ENCODE results near the gene DNAJB4. TPM values are rescaled to one million over a fixed set of nuclear protein-coding genes. Genes with fewer than 3 reads are reported as not detected.

The DNAJB4 gene
- total and polyA plus RNA-seq, 2 donors (not counting 1 experiment from before 2014, with no cell fraction given), result 3.6 to 17.0 TPM

DNA sequence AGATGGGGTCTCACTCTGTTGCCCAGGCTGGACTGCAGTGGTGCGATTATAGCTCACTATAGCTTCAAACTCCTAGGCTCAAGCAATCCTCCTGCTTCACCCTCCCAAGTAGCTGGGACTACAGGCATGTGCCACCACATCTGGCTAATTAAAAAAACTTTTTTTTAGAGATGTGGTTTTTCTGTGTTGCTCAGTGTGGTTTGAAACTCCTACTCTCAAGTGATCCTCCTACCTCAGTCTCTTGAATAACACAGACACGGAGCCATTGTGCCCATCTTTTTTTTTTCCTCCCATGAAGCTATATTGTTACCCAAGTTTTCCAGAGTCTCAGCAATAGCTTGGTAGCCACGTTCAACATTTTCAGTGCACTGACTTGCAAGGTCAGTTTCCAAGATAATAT lies 43.7 kb downstream of the DNAJB4 start:
- Histone ChIP-seq H3K27me3 (replicated peaks in 1 of 4; ENCODE audit: control extremely low read depth in 1 of 4, control insufficient read depth in 3 of 4, insufficient read depth in 4 of 4, low read length in 3 of 4) (peaks cover 0 to 38% (median 35%) of the 10 kb centered on the region in 4 experiments), H3K4me2 (replicated peaks; ENCODE audit: low read depth, low read length, poor library complexity, severe bottlenecking) (no peak overlapping the region), H3K4me3 (ENCODE audit: control extremely low read depth in 1 of 5, extremely low read depth in 1 of 5, insufficient read depth in 1 of 5, low read depth in 2 of 5, low read length in 4 of 5) (no peak overlapping the region), H4K20me1 (ENCODE audit: control insufficient read depth, insufficient read depth, low read length, poor library complexity, severe bottlenecking) (no peaks in the 10 kb centered on the region), H3K4me1 (ENCODE audit: control insufficient read depth in 2 of 2, insufficient read depth in 2 of 2, low read length in 2 of 2) (peaks cover 19 to 24% of the 10 kb centered on the region in 2 donors), H2AFZ (ENCODE audit: insufficient read depth, low read depth, low read length, poor library complexity, severe bottlenecking) (no peak overlapping the region), H3K79me2 (ENCODE audit: control insufficient read depth, insufficient read depth, low read length) (no peaks in the 10 kb centered on the region), H3K9me3 (ENCODE audit: control extremely low read depth in 1 of 3, control insufficient read depth in 2 of 3, insufficient read depth in 1 of 3, low read length in 2 of 3) (peaks cover 0 to 4% (median 0%) of the 10 kb centered on the region in 3 donors), H3K27ac (ENCODE audit: low read length in 2 of 2) (no peak overlapping the region), H3K9ac (ENCODE audit: low read length) (no peak overlapping the region), H3K36me3 (replicated peaks in 1 of 2; ENCODE audit: control extremely low read depth in 1 of 2, control insufficient read depth in 1 of 2, extremely low read depth in 1 of 2, insufficient read depth in 2 of 2, low read length in 1 of 2) (no peaks in the 10 kb centered on the region)
- Mint-ChIP-seq H3K9me3 (ENCODE audit: insufficient read depth) (no peaks in the 10 kb centered on the region), H3K4me1 (peaks cover 20% of the 10 kb centered on the region), H3K27me3 (peaks cover 46% of the 10 kb centered on the region), H3K4me3 (no peak overlapping the region), H3K27ac (no peak overlapping the region)
- ChIA-PET CTCF (no interaction called here), POLR2A (no interaction called here)
- intact Hi-C loops (cut with micrococcal nuclease), result no loop called here
- ATAC-seq (ENCODE audit: low read depth) (no peak), DNase-seq (no peak)
- TF ChIP-seq, protein P1, sequence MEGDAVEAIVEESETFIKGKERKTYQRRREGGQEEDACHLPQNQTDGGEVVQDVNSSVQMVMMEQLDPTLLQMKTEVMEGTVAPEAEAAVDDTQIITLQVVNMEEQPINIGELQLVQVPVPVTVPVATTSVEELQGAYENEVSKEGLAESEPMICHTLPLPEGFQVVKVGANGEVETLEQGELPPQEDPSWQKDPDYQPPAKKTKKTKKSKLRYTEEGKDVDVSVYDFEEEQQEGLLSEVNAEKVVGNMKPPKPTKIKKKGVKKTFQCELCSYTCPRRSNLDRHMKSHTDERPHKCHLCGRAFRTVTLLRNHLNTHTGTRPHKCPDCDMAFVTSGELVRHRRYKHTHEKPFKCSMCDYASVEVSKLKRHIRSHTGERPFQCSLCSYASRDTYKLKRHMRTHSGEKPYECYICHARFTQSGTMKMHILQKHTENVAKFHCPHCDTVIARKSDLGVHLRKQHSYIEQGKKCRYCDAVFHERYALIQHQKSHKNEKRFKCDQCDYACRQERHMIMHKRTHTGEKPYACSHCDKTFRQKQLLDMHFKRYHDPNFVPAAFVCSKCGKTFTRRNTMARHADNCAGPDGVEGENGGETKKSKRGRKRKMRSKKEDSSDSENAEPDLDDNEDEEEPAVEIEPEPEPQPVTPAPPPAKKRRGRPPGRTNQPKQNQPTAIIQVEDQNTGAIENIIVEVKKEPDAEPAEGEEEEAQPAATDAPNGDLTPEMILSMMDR (IDR thresholded peaks at IDR 0.05), result no peak
- no peak for TF ChIP-seq EZH2 (IDR thresholded peaks at IDR 0.05; ENCODE audit: borderline replicate concordance, insufficient read depth, low read depth, low read length, poor library complexity, severe bottlenecking)
- WGBS (ENCODE audit: insufficient coverage), result 60% methylated on average over 1 of the region's 3 CpGs

DNA sequence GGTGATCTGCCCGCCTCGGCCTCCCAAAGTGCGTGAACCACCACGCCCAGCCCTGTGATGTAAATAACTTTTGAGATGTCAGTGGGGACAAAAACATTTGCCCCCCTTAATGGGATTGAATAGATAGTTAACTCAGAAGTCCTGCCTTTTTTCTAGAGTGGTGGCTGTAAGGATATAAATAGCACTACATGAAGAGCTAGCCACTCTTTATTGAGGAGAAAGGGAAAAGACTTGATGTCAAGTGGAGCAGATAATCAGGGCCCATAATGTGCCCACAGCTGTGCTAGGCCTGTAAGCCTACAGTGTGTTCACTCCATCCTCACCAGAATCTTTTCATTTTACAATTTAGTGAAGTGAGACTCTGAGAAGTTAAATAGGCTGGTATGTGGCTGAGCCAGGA lies 44.7 kb downstream of the DNAJB4 start:
- Histone ChIP-seq H3K4me1 (ENCODE audit: control insufficient read depth in 2 of 2, insufficient read depth in 2 of 2, low read length in 2 of 2) (peaks cover 19 to 24% of the 10 kb centered on the region in 2 donors), H3K4me3 (ENCODE audit: control extremely low read depth in 1 of 5, extremely low read depth in 1 of 5, insufficient read depth in 1 of 5, low read depth in 2 of 5, low read length in 4 of 5) (no peak overlapping the region), H2AFZ (ENCODE audit: insufficient read depth, low read depth, low read length, poor library complexity, severe bottlenecking) (no peak overlapping the region), H3K36me3 (replicated peaks in 1 of 2; ENCODE audit: control extremely low read depth in 1 of 2, control insufficient read depth in 1 of 2, extremely low read depth in 1 of 2, insufficient read depth in 2 of 2, low read length in 1 of 2) (no peaks in the 10 kb centered on the region), H3K4me2 (replicated peaks; ENCODE audit: low read depth, low read length, poor library complexity, severe bottlenecking) (no peak overlapping the region), H3K9ac (ENCODE audit: low read length) (no peak overlapping the region), H3K79me2 (ENCODE audit: control insufficient read depth, insufficient read depth, low read length) (no peaks in the 10 kb centered on the region), H4K20me1 (ENCODE audit: control insufficient read depth, insufficient read depth, low read length, poor library complexity, severe bottlenecking) (no peaks in the 10 kb centered on the region), H3K27me3 (replicated peaks in 1 of 4; ENCODE audit: control extremely low read depth in 1 of 4, control insufficient read depth in 3 of 4, insufficient read depth in 4 of 4, low read length in 3 of 4) (peaks cover 0 to 38% (median 33%) of the 10 kb centered on the region in 4 experiments), H3K27ac (ENCODE audit: low read length in 2 of 2) (no peak overlapping the region), H3K9me3 (ENCODE audit: control extremely low read depth in 1 of 3, control insufficient read depth in 2 of 3, insufficient read depth in 1 of 3, low read length in 2 of 3) (peaks cover 0 to 4% (median 0%) of the 10 kb centered on the region in 3 donors)
- H3K4me3 Mint-ChIP-seq, result no peak overlapping the region
- peaks cover 20% of the 10 kb centered on the region for H3K4me1 Mint-ChIP-seq
- CTCF ChIA-PET, result interaction anchor here (1.1 kb wide), 1 partner anchor 45 kb away, joined by 4 read pairs; the partner anchor contains the start of gene DNAJB4
- intact Hi-C loops (cut with micrococcal nuclease), result no loop called here
- no CpG with 5 or more reads among the region's 4 CpGs for WGBS (ENCODE audit: insufficient coverage)
- TF ChIP-seq EZH2 (IDR thresholded peaks at IDR 0.05; ENCODE audit: borderline replicate concordance, insufficient read depth, low read depth, low read length, poor library complexity, severe bottlenecking), result no peak
- TF ChIP-seq, protein P1 (IDR thresholded peaks at IDR 0.05), result no peak
- H3K27me3 Mint-ChIP-seq, result peaks cover 46% of the 10 kb centered on the region
- ATAC-seq (ENCODE audit: low read depth) (no peak), DNase-seq (no peak)
- POLR2A ChIA-PET, result no interaction called here
- no peak overlapping the region for H3K27ac Mint-ChIP-seq
- no peaks in the 10 kb centered on the region for H3K9me3 Mint-ChIP-seq (ENCODE audit: insufficient read depth)

Data from B cell (primary cell).